ENCODE results near the gene KCNA10.

The KCNA10 gene

GRCh38 chr1:110519125-110519810 lies at the start of gene KCNA10:
Gene KCNA10 (minus strand): TSS chr1:110519175. CDS start chr1:110518787, 388 bp downstream.
- no peak for DNase-seq (ENCODE audit: low read depth in 2 of 2)

GRCh38 chr1:110566836-110567235 lies 47.9 kb upstream of the KCNA10 start:
- no peak for DNase-seq (ENCODE audit: low read depth in 2 of 2)

- DNase-seq (ENCODE audit: low read depth in 2 of 2) = no peak
Measured at GRCh38 chr1:110565565-110565964, 46.6 kb upstream of the KCNA10 start.

- DNase-seq (ENCODE audit: low read depth in 2 of 2) = no peak
Measured at GRCh38 chr1:110563089-110563488, 44.1 kb upstream of the KCNA10 start.

GRCh38 chr1:110561596-110561995 lies 42.6 kb upstream of the KCNA10 start:
- DNase-seq (ENCODE audit: low read depth in 2 of 2) = no peak

- DNase-seq (ENCODE audit: low read depth in 2 of 2) = no peak
Measured at GRCh38 chr1:110559157-110559556, 40.2 kb upstream of the KCNA10 start.

GRCh38 chr1:110557481-110557880 lies 38.5 kb upstream of the KCNA10 start:
- no peak for DNase-seq (ENCODE audit: low read depth in 2 of 2)

- no peak for DNase-seq (ENCODE audit: low read depth in 2 of 2)
Measured at GRCh38 chr1:110556471-110556807, 37.5 kb upstream of the KCNA10 start.

- no peak for DNase-seq (ENCODE audit: low read depth in 2 of 2)
Measured at GRCh38 chr1:110555807-110556470, 37.0 kb upstream of the KCNA10 start.

GRCh38 chr1:110554871-110555801 lies 36.2 kb upstream of the KCNA10 start:
- DNase-seq (ENCODE audit: low read depth in 2 of 2) = peak; percentile 18 to 60

- DNase-seq (ENCODE audit: low read depth in 2 of 2) = no peak
Measured at GRCh38 chr1:110551278-110551809, 32.4 kb upstream of the KCNA10 start.

GRCh38 chr1:110549831-110550230 lies 30.9 kb upstream of the KCNA10 start:
- no peak for DNase-seq (ENCODE audit: low read depth in 2 of 2)

GRCh38 chr1:110548381-110548780 lies 29.4 kb upstream of the KCNA10 start:
- no peak for DNase-seq (ENCODE audit: low read depth in 2 of 2)

GRCh38 chr1:110547017-110547416 lies 28.0 kb upstream of the KCNA10 start:
- no peak for DNase-seq (ENCODE audit: low read depth in 2 of 2)

GRCh38 chr1:110545492-110545891 lies 26.5 kb upstream of the KCNA10 start:
- DNase-seq (ENCODE audit: low read depth in 2 of 2) = no peak

- no peak for DNase-seq (ENCODE audit: low read depth in 2 of 2)
Measured at GRCh38 chr1:110544753-110545152, 25.8 kb upstream of the KCNA10 start.

- DNase-seq (ENCODE audit: low read depth in 2 of 2) = no peak
Measured at GRCh38 chr1:110542725-110543124, 23.8 kb upstream of the KCNA10 start.

GRCh38 chr1:110541906-110542395 lies 23.0 kb upstream of the KCNA10 start:
- DNase-seq (ENCODE audit: low read depth in 2 of 2) = no peak

GRCh38 chr1:110540891-110541685 lies 22.1 kb upstream of the KCNA10 start:
- DNase-seq (ENCODE audit: low read depth in 2 of 2) = no peak

- DNase-seq (ENCODE audit: low read depth in 2 of 2) = no peak
Measured at GRCh38 chr1:110538921-110539320, 19.9 kb upstream of the KCNA10 start.

GRCh38 chr1:110538075-110538474 lies 19.1 kb upstream of the KCNA10 start:
- DNase-seq (ENCODE audit: low read depth in 2 of 2) = no peak

Measured in stimulated activated CD8-positive, alpha-beta memory T cell treated with anti-CD3 and anti-CD28 coated beads, Interleukin-7, amount 100 ng/mL, for 4 hours (primary cell).